Cerebellar cortex (tissue), 1 donor: ENCODE results near the gene NMB.
"Not testable (repeated sequence)": the region's sequence is repeated elsewhere in the genome, so short reads cannot be mapped to it uniquely, and the experiment has no call there.

Experiments
- DNase-seq: peaks from one replicate; pipeline ENCODE4 v3.0.0-alpha.2; 2015; ENCODE audit warnings: low spot score

NMB gene

DNA sequence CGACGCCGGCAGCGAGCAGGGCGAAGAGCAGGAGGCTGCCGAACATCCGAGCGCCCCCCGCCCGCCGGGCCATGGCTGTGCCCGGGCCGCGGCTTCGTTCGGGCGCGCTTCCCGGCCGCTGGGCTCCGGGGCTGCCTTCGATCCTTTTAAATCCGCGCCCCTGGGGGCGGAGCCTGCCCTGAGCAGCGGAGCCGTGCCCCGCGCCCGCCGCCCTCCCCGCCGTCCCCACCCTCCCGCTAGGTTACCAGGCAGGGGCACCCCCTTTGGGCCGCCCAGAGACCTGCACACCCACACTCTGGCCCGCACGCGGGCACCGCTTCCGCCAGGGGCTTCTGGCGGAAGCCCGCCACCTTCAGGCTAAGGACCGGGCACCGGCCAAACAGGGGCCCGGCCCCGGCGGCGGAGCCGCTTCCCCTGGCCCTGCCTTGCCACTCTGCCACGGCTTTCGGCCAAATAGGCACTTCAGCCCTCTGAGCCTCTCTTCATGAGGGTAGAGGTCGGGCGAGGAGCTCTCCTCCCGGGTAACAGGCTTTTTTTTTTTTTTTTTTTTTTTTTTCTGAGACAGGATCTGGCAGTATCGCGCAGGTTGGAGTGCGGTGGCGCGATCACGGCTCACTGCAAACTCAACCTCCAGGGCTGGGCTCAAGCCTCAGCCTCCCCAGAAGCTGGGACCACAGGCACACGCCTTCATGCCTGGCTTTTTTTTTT, at the start of gene NMB:
NMB (minus strand) TSS at position 120 of the 708 bp plus-strand sequence; CDS start at position 73, 47 bp downstream.
- peak; percentile 43 for DNase-seq

GRCh38 chr15:84703808-84704207, 45.8 kb upstream of the NMB start:
- no peak for DNase-seq

DNA sequence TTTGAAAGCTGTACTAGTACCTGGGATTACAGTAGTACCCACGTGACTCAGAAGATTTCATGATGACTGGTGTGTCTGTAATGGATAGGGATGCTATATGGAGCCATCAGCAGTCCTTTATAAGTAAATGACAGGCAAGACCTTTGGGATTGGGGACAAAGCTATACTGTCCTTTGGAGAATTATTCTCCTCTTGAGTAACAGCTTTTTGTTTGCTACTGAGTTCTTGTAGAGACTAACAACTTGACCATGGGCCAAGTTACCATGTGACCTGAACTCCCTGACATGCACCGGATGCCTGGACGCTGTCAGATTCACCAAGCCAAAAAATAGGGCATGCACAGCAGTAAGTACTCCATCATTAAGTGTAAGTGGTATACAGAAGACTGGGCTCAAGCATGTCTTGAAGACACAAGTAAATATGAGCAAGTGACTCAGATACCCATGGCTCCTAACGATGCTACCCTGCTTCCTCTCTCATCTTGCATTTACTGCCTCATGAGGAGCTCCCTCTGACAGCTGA, 45.0 kb upstream of the NMB start:
- peak; percentile 43 for DNase-seq

- no peak for DNase-seq
These were observed 41.7 kb upstream of the NMB start for GRCh38 chr15:84699538-84700191.

DNA sequence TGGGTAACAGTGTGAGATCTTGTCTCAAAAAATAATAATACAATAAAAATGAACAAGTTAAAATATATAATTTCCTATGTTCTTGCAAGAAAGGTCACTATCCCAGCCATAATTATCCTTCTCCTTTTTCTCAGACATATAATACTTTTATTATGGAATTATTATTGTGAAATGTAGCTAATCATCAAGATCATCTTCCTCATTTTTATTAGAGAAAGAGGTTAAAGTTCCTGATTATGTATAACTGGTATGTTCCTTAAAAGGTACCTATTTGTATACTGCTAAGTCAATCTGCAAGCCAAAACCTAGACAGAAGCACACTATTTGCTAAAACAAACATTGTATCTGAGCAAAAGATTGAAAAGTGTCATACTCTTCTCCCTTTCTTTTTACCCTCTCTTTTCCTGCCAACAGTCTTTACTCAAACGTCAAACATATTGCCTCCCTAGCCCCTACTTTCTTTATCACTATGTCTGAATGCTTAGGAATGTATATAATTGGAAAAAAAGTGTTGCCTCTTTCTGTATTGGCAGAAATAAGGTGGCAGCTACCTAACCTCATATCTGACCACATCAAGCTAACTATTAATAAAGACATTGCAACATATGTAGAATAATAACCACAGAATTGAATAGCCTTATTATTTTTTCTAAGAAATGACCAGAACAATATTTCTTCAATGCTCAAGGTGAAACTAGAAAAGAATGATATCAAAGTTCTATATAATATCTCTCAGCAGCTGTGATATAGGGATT, 39.4 kb upstream of the NMB start:
- no peak for DNase-seq

DNA sequence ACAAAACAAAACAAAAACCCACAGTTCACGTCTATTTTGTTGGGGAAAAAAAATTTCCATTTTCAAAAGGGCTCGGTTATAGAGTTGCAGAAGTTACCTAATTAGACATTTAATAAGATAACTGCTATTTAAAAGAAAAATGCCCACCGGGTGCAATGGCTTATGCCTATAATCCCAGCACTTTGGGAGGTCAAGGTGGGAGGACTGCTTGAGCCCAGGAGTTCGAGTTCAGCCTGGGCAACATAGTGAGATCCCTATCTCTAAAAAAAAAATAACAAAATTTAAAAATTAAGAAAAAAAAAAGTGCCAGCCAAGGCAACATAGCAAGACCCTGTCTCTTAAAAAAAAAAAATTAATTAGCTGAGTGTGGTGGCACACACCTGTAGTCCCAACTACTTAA, 38.8 kb upstream of the NMB start:
- DNase-seq, result no peak

DNA sequence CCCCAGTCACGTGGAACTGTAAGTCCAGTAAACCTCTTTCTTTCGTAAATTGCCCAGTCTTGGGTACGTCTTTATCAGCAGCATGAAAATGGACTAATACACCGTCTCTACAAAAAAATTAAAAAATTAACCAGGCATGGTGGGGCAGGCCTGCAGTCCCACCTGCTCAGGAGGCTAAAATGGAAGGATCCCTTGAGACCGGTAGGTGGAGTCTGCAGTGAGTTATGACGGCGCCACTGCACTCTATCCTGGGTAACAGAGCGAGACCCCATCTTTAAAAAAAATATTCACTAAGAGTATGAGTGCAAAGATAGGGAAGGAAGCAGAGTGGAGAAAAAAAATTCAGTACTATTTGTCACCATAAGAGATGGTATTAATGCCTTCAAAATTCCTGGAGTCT, 32.3 kb upstream of the NMB start:
- DNase-seq, result no peak

DNA sequence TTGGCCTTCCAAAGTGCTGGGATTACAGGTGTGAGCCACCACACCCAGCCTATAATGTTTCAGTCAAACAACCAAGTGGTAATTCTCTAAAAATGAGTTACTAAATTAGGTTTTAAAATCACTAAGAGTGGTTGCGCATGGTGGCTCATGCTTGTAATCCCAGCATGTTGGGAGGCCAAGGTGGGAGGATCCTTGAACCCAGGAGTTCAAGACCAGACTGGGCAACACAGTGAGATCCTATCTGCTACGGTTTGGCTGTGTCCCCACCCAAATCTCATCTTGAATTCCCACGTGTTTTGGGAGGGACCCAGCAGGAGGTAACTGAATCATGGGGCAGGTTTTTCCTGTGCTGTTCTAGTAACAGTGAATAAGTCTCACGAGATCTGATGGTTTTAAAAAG, 31.9 kb upstream of the NMB start:
- no peak for DNase-seq

DNA sequence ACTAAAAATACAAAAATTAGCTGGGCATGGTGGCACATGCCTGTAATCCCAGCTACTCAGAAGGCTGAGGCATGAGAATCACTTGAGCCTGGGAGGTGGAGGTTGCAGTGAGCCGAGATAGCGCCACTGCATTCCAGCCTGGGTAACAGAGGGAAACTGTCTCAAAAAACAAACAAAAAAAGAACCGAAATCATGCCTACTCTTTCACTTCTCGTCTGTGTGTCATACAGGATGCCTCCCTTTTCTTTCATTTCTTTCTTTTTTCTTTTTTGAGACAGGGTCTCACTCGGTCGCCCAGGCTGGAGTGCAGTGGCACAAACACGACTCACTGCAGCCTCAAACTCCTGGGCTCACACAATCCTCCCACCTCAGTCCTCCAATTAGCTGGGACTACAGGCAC, 28.4 kb upstream of the NMB start:
- not testable (repeated sequence) for DNase-seq

GRCh38 chr15:84685304-84685703, 27.3 kb upstream of the NMB start:
- DNase-seq, result no peak

DNA sequence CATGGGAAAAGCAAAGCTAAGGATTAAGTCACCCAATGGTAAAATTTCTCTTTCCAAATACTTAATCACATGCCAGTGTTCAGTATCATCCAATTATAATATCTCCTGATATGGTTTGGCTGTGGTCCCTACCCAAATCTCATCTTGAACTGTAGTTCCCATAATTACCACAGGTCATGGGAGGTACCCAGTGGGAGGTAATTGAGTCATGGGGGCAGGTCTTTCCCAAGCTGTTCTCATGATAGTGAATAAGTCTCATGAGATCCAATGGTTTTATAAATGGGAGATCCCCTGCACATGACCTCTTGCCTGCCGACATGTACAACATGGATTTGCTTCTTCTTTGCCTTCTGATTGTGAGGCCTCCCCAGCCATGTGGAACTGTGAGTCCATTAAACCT, 26.1 kb upstream of the NMB start:
- DNase-seq, result no peak

- no peak for DNase-seq
These were observed 23.8 kb upstream of the NMB start for GRCh38 chr15:84681831-84682230.

GRCh38 chr15:84671211-84671610, 13.2 kb upstream of the NMB start:
- DNase-seq, result no peak

- no peak for DNase-seq
These were observed 11.7 kb upstream of the NMB start for GRCh38 chr15:84669726-84670125.

- no peak for DNase-seq
These were observed 10.4 kb upstream of the NMB start for GRCh38 chr15:84668221-84668982.

GRCh38 chr15:84666373-84666772, 8.4 kb upstream of the NMB start:
- DNase-seq, result no peak

- DNase-seq, result no peak
These were observed 3.0 kb upstream of the NMB start for GRCh38 chr15:84661001-84661400.

DNA sequence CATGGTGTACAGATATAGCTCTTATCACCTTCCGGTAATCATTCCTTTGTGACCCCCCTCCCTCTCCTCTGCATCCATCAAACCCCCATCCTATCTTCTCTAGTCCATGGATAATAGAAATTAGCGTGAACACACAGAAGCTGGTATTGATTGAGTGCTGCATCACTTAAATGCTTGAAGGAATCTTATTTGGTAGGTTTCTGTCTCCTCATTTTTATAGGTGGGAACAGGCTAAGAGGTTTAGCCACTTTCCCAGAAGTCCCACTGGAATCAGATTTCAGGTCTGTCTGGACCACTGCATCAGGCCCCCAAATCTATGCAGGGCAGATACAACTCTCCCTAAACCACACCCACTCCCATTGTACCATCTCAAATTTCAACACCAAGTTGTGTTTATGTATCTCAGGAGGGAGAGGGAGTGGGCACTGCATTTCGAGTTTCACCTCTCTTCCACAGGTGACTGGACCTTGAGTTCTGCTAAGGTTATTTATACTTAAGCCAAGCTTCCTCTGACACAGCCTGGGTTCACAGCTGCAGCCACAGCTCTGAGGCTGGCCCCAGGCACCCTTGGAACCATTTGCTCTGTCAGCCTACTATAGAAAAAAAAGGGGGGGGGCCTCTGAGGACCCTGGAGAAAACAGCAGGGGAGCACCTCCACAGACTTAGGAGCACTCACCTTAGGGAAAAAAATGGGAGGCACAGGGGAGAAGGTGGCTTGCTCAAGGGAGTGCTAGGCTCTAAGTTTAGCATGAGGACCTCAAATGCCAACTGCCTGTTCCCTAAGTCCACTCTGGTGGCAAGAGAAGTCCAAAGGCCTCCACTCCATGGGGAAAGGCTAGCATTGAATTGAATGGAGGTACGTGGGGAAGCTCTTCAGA, 2.1 kb upstream of the NMB start:
- DNase-seq, result no peak

DNA sequence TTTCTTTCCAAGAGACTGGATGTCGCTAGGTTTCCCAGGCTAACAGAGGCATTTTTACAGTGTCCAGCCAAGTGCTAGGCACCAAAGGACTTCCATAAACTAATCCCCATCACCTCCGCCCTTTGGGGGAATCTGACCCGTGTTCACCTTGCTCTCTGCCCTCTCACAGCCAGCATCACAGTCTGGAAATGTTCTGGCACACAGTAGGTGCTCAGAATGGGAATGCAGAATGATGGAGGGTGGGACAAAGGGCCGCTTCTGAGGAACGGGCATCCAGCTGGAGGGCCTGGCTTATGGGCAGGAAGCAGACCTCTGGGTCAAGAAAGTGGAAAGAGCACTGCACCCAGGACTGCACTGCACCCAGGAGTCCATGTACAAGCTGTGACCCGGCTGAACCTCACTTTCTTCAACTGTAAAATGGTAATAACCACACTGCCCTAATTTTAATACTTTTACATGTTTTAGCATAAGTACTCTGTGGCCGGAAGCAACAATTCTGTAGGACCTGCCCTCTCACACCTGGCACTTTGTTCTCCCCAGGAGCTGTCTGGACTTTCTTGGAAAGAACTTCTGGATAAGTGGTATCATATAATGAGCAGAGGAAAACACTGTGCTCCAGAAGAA, 901 bp upstream of the NMB start:
- DNase-seq, result no peak

- DNase-seq, result no peak
These were observed 285 bp downstream of the NMB start for GRCh38 chr15:84657748-84658079.

GRCh38 chr15:84656972-84657371, 1.0 kb downstream of the NMB start:
- no peak for DNase-seq
